SKM-1 (cell line): Measurements from ENCODE around the gene RPS6KA1.
"Not testable (repeated sequence)": the region's sequence is repeated elsewhere in the genome, so short reads cannot be mapped to it uniquely, and the experiment has no call there.

Experiments
- DNase-seq: peaks from one replicate; lab custom pipeline; 2025; ENCODE audit not compliant: unreplicated experiment; lab: John Stamatoyannopoulos, UW

RPS6KA1 gene

GRCh38 chr1:26585471-26585870 lies 55.9 kb downstream of the RPS6KA1 start:
- no peak for DNase-seq

GRCh38 chr1:26593385-26593784 lies 63.8 kb downstream of the RPS6KA1 start:
- DNase-seq, result no peak

GRCh38 chr1:26594593-26594992 lies 65.0 kb downstream of the RPS6KA1 start:
- not testable (repeated sequence) for DNase-seq

DNA sequence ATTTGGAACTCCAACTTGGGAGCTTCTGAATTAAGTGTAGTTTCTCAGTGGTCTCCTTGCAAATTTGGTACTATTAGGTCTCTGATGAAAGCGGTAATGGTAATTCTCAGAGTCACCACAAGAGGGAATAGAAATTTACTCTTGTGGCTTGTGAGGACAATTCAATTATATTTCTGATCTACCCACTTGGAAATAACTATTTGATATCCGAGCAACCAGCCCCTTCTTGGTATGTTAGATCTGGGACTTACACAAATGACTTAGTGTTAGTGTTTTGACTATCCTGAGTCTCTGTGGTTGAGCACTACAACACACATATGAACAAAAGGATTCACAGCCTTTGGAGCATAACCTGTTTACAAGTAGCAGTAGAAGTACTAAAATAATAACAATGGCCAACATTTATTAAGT lies 68.1 kb downstream of the RPS6KA1 start:
- peak; percentile 54 for DNase-seq

DNA sequence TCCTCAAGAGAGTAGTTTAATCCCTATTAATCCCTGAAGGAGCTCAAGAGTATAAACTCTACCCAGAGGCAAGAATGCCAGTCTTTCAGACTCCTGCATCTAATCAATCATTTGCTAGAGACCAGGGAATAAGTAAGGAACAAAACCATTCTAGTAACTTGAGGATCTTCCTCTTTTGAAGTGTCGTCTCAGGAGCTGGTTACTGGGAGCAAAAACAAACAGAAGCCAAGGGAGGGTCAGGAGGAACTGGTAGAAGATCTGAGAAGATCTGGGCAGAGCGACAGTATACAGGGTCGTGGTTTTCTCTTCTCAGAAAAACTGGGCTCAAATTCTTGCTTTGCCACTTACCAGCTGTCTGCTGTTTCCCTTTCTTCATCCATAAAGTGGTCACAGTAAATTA lies 69.3 kb downstream of the RPS6KA1 start:
- peak; percentile 61 for DNase-seq

- peak; percentile 53 for DNase-seq
These were observed 72.9 kb downstream of the RPS6KA1 start for GRCh38 chr1:26602378-26602959.

DNA sequence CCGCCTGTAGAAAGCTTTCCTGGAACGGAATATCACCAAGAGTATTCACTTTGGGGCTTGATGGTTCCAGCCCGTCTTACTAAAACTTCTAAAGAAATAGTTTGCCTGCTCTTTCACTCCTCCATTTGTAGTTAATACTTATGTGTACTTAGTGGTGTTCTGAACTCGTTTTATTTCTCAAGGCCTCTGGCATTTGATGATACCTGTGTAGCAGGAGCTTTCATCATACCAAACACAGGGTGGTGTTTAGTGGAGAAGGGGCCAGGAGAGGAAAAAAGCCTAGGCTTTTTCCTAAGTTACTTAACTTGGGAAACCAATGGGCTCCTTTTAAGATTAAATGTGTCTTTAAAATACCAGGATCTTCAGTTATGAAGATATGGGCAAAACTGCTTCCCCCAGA lies 74.3 kb downstream of the RPS6KA1 start:
- no peak for DNase-seq

- DNase-seq, result peak; percentile 87
These were observed 77.6 kb downstream of the RPS6KA1 start for GRCh38 chr1:26607186-26607585.

- DNase-seq, result no peak
These were observed 79.3 kb downstream of the RPS6KA1 start for GRCh38 chr1:26608895-26609294.

- DNase-seq, result no peak
These were observed 81.2 kb downstream of the RPS6KA1 start for GRCh38 chr1:26610781-26611180.

DNA sequence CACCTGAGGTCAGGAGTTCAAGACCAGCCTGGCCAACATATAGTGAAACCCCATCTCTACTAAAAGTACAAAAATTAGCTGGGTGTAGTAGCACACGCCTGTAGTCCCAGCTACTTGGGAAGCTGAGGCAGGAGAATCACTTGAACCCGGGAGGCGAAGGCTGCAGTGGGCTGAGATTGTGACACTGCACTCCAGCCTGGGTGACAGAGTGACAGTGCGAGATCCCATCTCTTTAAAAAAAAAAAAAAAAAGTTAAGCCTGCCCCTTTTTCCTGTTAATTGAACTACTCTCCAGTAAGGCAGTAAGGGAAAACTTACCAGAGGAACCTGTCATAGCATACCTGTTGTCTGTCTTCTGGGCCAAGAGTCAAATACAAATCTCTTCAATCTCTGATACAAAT lies 83.1 kb downstream of the RPS6KA1 start:
- not testable (repeated sequence) for DNase-seq

- no peak for DNase-seq
These were observed 85.3 kb downstream of the RPS6KA1 start for GRCh38 chr1:26614655-26615411.

- DNase-seq, result no peak
These were observed 87.3 kb downstream of the RPS6KA1 start for GRCh38 chr1:26616881-26617280.

DNA sequence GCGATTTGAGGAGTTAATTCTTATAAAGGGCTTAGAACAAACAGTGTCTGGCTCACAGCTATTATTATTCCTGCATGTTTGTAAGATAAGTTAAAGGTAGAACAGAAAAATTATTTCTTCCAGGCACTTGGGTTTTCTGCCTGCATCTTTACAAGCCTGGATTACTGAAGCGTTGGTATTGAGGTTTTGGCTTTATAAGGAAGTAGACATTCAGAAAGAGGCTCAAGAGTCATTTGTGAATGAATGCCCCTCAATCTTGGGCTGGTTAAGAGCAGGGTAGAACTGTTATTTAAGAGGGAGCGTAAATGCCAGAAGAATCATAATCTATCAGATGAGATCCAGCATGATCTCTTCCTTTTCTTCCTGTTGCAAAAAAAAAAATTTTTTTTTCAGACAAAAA lies 89.0 kb downstream of the RPS6KA1 start:
- DNase-seq, result no peak
